ENCODE data around the gene CLSTN2.

Gene CLSTN2

DNA sequence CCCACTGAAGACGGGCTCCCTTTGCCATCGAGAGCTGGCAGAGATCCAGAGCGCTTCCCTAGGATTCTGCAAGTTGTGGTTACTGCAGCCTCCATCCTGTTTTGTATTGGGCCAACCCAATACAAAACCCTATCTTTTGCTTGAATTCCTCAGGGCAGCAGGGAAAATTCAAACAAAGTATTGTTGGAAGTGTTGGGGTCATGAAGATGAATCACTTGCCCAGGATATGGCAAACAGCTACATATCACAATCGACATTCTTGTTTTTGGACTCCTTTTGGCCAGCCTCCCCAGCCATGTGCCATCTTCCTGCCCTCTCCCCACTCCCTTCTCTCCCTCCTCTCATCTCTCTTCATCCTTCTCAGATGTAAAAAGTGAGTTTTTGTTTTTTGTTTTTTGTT lies 642.9 kb downstream of the CLSTN2 start:
- DNase-seq (ENCODE audit: low spot score) (no peak), FAIRE-seq (no peak)

DNA sequence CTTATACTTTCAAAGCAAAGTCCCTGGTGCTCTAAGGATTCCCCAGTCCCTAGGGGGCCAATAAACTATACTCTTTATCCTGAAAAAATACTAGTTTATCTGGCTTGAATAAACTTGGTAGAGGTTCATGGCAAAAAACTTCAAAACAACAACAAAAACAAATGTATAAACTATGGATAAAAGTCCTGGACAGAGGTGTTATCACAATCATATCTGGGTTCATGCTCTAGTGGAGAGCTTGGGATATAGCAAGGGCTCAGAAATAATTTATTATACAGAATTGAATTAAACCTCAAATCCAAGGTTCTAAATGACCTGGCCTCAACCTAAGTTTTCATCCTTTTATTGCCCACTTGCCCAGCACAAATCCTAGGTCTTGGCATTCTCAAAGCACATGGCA lies 644.3 kb downstream of the CLSTN2 start:
- DNase-seq (ENCODE audit: low spot score): no peak
- no peak for FAIRE-seq

DNA sequence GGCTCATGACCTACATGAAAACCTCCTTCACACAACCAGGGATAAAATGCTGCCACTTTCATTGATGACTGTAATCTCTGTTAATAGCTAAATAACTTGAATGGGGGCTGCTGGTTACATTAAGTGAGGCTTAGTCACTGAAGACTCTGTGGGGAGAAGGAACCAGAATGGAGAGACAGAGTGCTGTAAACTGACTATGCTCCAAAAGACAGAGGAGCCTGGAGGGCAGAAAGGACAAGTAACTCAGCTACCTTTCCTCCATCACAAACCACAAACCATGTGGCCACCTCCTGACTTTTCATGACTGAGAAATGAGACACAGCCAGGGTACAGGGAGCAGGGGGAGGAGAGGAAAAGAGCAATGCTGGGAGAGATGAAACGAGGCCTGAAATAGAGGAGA lies 645.8 kb downstream of the CLSTN2 start:
- DNase-seq (ENCODE audit: low spot score) (no peak), FAIRE-seq (no peak)

DNA sequence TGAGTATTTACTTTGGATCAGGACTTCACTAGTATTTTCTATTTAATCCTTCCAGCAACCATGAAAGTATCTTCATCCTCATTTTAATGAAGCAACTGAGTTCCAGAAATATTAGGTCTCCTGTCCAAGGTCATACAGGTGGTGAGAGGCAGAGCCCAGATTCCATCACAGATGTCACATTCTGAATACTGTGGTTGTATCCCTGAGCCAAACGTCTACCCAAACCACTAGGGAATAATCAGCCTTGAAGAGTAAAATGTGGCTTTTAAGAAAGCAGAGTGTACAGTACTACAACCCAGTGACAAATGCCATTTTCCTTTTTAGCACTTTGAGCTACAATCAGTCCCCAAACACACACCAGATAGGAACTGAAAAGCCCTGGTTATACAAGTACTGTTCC lies 649.6 kb downstream of the CLSTN2 start:
- FAIRE-seq (no peak), DNase-seq (ENCODE audit: low spot score) (no peak)

DNA sequence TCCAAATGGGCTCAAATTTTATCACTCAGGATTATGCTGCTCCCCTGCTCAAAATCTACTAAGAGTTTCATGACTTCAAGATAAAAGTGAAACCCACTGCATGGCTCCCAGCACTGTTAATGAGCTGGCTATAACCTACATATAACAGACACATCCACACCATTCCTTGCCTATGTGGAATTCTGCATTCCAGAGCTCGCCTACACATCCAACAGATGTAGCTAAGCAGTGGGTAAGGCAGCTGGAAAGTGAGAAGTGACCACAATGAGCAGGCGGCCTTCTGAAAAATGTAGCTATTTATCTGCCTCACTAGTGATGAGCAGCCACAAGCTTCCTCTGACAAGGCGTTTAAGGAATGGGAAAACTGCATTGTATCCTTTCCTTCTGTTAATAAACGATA lies 650.8 kb downstream of the CLSTN2 start:
- DNase-seq (ENCODE audit: low spot score) (peak; percentile 14), FAIRE-seq (no peak)

DNA sequence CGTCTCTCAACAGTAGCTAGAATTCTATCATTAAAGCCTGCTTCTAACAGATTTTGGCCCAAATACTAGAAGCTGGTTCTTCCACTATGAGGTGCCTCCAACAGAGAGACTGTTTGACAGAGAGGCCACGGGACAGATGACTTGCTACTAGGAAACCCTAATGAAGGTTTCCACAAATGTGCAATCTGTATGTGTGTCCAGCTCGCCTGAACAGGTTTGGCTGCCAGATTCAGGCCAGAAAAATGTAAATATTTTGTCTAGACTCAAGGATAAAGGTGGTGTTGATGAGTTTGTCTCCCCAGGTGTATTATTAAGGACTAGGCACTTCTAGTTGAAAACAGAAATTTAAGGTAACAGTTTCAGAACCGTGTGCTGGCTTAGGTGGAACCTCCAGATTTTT lies 651.3 kb downstream of the CLSTN2 start:
- DNase-seq (ENCODE audit: low spot score) (no peak), FAIRE-seq (no peak)

DNA sequence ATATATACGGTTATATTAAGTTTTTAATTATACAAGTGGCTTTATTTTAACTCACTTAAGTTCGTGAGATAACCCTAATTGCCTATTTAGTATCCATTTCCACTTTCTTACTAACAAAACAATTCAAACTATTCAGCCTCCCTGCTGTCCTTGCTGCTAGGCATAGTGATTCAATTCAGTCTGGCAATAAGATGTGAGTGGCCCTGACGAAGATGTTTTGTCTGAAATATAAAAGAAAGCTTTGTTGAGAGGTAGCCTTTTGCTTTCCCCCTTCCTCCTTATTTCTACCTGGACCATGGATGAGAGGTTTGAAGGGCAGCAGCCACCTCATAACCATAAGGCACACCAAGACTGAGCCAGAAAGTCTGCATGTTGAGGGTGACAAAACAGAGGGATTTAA lies 653.6 kb downstream of the CLSTN2 start:
- DNase-seq (ENCODE audit: low spot score) (no peak), FAIRE-seq (no peak)

DNA sequence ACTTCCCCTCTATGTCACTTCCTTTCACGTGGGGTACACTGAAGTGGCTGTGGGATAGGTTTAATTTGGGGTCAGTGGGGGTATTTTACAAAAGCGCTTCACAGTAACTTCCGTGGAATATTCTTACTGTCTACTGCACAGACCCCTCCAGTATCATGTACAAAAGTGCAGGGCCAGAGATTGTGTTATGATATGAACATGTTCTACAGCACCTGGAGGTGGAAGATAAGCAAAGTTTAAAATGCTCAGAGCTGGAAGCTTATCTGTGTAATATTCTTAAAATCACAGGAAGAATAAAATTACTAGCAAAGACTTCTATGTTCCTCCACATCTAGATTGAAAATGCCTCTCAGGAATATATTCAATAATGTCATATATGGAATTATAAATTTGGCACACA lies 658.8 kb downstream of the CLSTN2 start:
- FAIRE-seq (no peak), DNase-seq (ENCODE audit: low spot score) (no peak)

DNA sequence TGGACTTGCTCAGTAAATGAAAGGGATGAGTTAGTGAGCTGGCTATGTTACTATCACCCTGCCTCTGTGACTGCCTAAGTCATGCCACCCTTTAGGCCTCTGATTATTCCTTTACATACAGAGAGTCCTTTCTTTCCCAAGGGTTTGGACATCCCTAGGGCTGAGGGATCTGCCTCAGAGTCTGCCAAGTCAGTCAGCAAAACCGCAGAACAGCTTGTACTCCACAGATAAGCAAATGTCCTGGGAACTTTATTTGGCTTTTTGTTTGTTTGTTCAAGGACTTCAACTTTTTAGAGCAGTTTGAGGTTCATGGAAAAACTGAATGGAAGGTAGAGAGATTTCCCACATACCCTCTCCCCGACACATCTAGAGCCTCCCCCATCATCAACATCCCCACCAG lies 660.3 kb downstream of the CLSTN2 start:
- DNase-seq (ENCODE audit: low spot score) (no peak), FAIRE-seq (no peak)

DNA sequence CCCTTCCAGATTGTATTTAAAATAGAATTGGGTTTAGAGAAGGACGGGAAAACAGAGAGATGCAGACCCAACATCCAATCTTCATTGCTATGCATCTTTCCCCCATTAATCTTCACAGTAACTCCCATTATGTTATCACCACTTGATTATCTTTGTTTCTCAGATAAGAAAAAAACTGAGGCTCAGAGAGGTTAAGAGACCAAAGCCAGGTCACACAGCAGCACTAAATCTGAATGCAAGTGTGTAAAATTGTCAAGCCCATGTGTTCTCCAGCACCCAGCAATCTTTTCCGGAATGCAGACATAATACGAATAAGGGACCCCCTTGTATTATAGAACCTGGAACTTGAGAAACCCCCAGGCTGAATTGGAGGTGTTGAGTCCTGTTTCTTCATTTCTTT lies 662.4 kb downstream of the CLSTN2 start:
- FAIRE-seq (no peak), DNase-seq (ENCODE audit: low spot score) (no peak)

DNA sequence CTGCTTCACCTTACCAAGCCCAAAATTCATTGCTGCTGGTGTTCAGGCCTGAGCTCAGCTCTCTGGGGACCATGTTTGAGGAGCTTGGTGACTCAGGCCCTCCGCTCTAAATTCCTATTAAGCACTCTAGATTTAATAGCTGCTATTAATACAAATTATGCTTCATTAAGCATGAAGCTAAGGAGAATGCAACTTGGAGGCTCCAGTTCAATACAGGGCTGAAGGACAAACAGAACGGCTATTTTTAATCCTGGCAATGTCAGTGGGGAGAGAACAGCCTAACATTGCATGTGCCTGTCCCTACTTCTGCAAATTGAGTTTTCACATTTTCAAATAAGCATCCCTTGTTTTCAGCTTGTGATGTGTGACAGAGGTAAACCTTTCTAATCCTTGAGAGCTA lies 662.8 kb downstream of the CLSTN2 start:
- DNase-seq (ENCODE audit: low spot score) (no peak), FAIRE-seq (no peak)

DNA sequence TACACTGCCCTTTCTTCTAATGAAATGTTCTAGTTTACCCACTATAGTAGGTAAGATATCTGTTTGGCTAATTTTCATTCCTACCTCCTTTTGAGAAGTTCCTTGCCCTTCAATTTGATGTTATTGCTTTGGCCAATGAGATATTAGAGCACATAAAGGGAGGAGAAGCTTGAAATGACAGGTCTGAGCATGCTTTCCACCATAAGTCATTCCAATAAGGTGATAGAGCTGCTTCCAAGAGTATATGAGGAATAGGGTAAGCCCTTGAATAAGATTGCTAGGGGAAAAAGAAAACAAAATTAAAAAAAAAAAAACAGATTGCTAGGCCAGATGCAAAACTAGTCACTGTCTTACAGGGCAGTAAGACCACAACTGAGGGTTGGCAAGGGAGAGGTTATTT lies 664.0 kb downstream of the CLSTN2 start:
- FAIRE-seq (no peak), DNase-seq (ENCODE audit: low spot score) (no peak)

DNA sequence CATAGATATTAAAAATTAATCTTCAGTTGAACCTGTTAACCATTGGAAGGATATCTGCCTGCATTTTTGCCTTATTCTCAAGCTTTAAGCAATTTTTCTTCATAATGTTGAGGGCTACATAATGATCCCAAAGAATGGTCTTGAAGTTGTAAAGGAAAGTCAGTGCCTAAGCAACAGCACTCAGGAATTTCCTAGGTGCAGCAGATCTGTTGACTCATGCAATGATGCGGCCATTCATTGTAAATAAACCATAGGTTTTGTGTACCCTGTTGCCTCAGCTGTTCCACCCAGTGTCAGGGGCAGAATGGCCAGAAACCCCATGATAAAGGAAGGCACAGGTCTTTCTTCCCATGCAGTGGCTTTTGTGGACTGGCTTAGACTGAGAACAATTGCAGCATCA lies 664.5 kb downstream of the CLSTN2 start:
- DNase-seq (ENCODE audit: low spot score): no peak
- FAIRE-seq: no peak

DNA sequence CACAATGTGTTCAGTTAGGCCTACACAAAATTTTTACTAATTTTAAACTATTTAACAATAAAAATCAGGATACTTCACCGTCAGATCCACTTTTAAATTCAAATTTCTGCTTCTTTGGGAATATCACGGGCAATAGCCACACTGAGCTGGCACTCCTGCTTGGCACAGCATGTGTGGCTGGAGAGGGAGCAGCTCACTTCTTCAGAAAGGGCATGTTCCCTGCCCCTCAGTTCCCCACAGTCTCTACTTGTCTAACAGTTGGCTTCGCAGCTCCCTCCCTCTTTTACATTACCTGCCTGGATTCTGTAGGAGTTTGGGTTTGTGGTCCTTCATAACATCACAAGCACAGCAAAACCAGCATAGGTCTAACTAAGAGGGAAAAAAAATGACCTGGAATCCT lies 666.9 kb downstream of the CLSTN2 start:
- no peak for FAIRE-seq
- no peak for DNase-seq (ENCODE audit: low spot score)

DNA sequence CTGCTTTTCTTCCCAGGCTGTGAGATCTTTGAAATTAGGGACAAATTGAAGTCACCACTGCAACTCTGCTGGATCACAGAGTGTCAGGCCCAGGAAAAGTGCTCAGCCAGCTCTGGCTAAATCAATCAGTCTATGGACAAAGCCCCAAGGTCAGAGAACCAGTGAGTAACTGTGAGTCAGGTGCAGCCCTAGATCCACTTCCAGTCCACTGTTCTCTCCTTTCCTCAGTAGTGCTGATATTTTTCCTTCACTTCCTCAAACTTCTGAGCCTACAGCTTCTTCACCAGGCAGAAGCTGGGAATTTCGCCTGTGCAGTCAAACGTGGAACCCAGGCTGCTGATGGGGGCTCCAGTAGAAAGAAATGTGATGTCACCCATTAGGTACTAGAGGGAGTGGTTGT lies 667.8 kb downstream of the CLSTN2 start:
- no peak for FAIRE-seq

DNA sequence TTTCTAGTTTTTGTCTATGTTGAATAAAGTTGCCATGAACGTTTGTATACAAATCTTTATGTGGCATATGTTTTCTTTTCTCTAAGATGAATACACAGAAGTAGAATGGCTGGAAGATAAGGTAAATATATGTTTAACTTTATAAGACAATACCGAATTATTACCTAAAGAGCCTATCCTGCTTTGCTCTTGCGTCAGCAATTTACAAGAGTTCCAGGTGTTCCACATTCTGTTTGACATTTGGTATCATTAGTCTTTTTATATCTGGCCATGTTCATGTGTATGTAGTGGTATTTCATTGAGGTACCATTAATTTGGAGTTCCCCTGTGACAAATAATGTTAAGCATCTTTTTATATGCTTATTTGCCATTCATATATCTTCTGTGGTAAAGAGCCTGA lies 668.8 kb downstream of the CLSTN2 start:
- no peak for DNase-seq (ENCODE audit: low spot score)
- no peak for FAIRE-seq

More for the DNA sequence above, 667.8 kb downstream of the CLSTN2 start:
- DNase-seq (ENCODE audit: low spot score): no peak

DNA sequence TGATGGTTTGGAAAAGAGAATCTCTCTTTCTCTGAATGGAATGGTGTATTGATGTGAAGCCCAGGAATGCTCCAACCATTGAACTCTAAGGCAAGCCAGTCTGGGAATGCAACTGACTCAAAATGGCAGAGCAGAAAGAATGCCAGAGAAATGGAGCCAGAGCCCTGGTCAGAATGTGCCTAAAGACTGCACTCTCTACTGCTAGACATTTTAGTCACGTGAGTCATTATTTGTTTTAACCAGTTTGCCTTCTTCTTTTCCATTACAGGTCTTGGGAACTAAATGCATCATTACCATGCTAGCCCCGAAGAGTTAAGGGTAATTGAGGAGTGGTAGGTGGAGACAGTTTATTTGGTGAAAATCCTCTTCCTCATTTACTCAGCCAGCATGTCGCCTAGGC lies 675.6 kb downstream of the CLSTN2 start:
- DNase-seq (ENCODE audit: low spot score): no peak
- no peak for FAIRE-seq

DNA sequence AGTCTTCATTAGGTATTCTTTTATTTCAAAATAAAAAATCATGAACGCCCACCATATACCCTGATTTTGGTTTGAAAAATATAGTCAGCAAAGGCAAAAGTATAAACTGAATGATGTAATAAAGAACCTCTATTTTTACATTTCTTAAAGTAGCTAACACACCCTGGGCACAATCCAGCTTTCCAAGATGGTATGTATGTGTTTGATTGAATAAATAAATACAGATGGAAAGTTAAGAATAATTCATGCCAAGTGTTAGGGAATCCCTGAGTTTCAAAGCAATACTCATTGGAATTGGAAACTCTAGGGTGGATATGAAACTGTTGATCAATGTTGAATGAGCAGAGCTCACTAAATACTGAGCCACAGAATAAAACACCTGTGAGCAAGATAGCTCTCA lies 679.0 kb downstream of the CLSTN2 start:
- DNase-seq (ENCODE audit: low spot score): no peak
- no peak for FAIRE-seq

DNA sequence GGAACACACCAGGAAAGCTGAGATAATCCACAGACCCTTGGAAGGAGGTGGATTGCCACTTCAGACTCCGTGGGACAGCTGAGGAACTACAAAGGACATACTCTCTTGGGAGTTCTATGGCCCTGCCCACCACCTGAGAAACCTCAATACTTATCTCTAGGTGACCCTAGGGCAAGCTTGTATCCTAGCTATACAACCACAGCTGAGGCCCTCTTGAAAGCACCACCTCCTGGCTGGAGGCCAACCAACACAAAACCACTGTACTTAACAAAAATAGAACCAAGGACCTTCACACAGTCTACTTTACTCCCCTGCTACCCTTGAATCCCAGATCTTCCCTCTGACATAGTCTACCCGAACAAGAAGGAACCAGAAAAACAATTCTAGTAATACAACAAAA lies 682.1 kb downstream of the CLSTN2 start:
- FAIRE-seq (no peak), DNase-seq (ENCODE audit: low spot score) (no peak)

DNA sequence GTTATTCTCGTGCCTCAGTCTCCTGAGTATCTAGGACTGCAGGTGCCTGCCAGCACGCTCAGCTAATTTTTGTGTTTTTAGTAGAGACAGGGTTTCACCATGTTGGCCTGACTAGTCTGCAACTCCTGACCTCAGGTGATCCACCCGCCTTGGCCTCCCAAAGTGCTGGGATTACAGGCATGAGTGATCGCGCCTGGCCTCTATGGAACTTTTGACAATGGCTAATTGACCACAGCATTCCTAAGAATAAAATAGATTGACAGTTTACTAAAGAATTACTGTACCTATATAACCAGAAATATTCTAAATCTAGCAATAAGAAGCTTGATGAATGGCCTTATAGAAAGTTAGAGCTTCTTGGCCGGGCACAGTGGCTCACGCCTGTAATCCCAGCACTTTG lies 691.9 kb downstream of the CLSTN2 start:
- no peak for DNase-seq (ENCODE audit: low spot score)
- FAIRE-seq: no peak
